ENCODE measurements around the gene SYNJ1. TPM values are rescaled to one million over a fixed set of nuclear protein-coding genes. Genes with fewer than 3 reads are reported as not detected.

The SYNJ1 gene
- total and polyA plus RNA-seq, 9 of the 15 experiments (the other 6 are each of a cell fraction or from before 2014, with no cell fraction given): 2.4 to 10.6 (median 5.6) TPM

DNA sequence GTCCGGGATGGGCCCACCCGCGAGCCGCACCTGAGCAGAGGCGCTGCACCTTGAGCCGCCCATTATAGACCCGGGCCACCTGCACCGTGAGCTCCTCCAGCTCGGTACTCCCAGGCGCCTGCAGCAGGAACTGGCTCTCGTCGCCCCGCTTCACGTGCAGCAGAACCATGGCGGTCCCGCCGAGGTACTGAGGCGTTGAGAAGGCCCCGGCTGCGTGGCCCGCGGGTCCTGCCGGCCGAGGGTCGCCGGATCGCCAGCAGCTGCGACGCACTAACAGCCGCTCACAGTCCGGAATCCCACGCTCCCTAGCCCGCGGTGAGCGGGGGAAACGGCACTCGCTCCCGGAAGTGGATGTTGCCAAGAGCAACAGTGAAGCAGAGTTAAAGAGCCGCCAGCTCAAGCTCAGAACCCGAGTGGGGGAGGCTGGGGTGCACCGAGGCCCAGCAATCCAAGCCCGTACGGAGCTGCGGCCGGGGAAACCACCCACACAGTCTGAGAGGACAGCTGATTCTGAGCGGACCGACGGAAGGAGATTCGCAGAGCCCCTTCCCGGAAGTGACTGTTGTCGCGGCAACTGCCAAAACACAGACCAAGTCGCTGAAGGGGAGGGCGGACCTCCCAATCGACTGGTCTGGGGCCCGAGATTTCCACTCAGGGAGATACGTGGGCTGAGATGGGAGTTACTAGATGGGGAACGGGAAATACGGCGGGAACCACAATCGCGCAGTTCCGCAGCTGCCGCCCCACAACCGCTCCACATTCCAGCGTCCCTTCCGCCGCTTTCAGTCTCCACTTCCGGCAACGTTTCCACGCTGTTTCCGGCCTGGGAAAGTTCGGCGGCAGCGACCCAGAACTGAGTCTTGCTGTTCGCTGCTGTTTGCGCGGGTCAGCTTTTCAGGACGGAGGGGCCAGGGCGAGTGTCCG is 115.5 kb downstream of the SYNJ1 start, which contains the start of gene CFAP298 (continued):
- TF ChIP-seq ZC3H4 (CRISPR knock-in tag; IDR thresholded peaks at IDR 0.05; ENCODE audit: borderline replicate concordance) (no peak; the same call in 1 of the 2 replicates), SRF (CRISPR knock-in tag; IDR thresholded peaks at IDR 0.05) (no peak), KLF1 (tag; IDR thresholded peaks at IDR 0.05) (peak; percentile 64; the same call in 1 of the 2 replicates)

- peak overlapping the region; percentile 98 for H3K4me2 ChIP-seq (ENCODE audit: insufficient read depth, low read length)
- FAIRE-seq (no peak), DNase-seq (ENCODE audit: extremely low read depth in 1 of 4, low spot score in 3 of 4) (peak; percentile 50 to 68 (median 58)), ATAC-seq (peak; percentile 66)
- H3K27ac ChIP-seq (ENCODE audit: extremely low read depth, low read depth, low read length): peak overlapping the region; percentile 96
- H3K9me1 ChIP-seq (ENCODE audit: control insufficient read depth, insufficient read depth, low read length): peaks cover 4% of the 10 kb centered on the region
- ChIA-PET POLR2A (interaction anchor here (0.6 to 3.2 kb wide), 4 partner anchors 10 to 91 kb away, joined by 3 to 13 read pairs (median 6); no protein-coding TSS in a partner anchor), CTCF (ENCODE audit: low intra/inter-chr PET ratio) (interaction anchor here (0.6 kb wide), 1 partner anchor 289 kb away, joined by 4 read pairs; no protein-coding TSS in a partner anchor)
- H3K4me1 ChIP-seq (replicated peaks in 1 of 2; ENCODE audit: control insufficient read depth in 2 of 2, insufficient read depth in 2 of 2, low read length in 2 of 2): peaks cover under 1 to 21% of the 10 kb centered on the region in 2 experiments; a peak in 4 of 5 replicates
- peak overlapping the region; percentile 100 for H2AFZ ChIP-seq (ENCODE audit: low read depth, low read length)
- peak overlapping the region; percentile 89 for H3K4me3 ChIP-seq
- TSS peak; percentile 66 for BruUV-seq (replicated peaks)
- peaks cover 39% of the 10 kb centered on the region for H3K36me3 ChIP-seq (ENCODE audit: control insufficient read depth, insufficient read depth, low read length)
- H3K9ac ChIP-seq (ENCODE audit: insufficient read depth in 1 of 2, low read depth in 2 of 2, low read length in 2 of 2): peak overlapping the region; percentile 93 to 96
- H3K27me3 ChIP-seq (ENCODE audit: control insufficient read depth in 2 of 2, insufficient read depth in 2 of 2, low read length in 2 of 2): no peaks in the 10 kb centered on the region
- 1% methylated on average over 28 of the region's 28 CpGs for WGBS (ENCODE audit: insufficient coverage, low coverage, missing lambda C conversion rate)
- in situ Hi-C loops (cut with MboI) (no loop called here), intact Hi-C loops (cut with micrococcal nuclease) (loop anchor here (5.0 kb wide), 2 partner anchors 161 to 219 kb away; partner anchors contain the start of genes PAXBP1 and URB1)
- no peaks in the 10 kb centered on the region for H3K9me3 ChIP-seq (replicated peaks; ENCODE audit: control insufficient read depth, insufficient read depth, low read depth, low read length)
- no peaks in the 10 kb centered on the region for H4K20me1 ChIP-seq (replicated peaks; ENCODE audit: control insufficient read depth, insufficient read depth, low read length)
- peaks cover 32% of the 10 kb centered on the region for H3K79me2 ChIP-seq (ENCODE audit: control insufficient read depth, insufficient read depth, low read length)
- TF ChIP-seq MCM7 (IDR thresholded peaks at IDR 0.05) (no peak), THAP12 (CRISPR knock-in tag; IDR thresholded peaks at IDR 0.05) (0 out of 2 replicates have a peak, but pooled peaks have one; percentile 22), FOXK2 (conservative IDR thresholded peaks at IDR 0.05 in 1 of 2, IDR thresholded peaks at IDR 0.05 in 1 of 2; ENCODE audit: low read depth in 2 of 2) (peak in 1 of 2 experiments; percentile 34; a peak in 1 of 4 replicates), PRDM10 (IDR thresholded peaks at IDR 0.05; ENCODE audit: partially characterized antibody) (peak; percentile 18), E2F3 (CRISPR knock-in tag; IDR thresholded peaks at IDR 0.05) (no peak)
- TF ChIP-seq, protein P1, sequence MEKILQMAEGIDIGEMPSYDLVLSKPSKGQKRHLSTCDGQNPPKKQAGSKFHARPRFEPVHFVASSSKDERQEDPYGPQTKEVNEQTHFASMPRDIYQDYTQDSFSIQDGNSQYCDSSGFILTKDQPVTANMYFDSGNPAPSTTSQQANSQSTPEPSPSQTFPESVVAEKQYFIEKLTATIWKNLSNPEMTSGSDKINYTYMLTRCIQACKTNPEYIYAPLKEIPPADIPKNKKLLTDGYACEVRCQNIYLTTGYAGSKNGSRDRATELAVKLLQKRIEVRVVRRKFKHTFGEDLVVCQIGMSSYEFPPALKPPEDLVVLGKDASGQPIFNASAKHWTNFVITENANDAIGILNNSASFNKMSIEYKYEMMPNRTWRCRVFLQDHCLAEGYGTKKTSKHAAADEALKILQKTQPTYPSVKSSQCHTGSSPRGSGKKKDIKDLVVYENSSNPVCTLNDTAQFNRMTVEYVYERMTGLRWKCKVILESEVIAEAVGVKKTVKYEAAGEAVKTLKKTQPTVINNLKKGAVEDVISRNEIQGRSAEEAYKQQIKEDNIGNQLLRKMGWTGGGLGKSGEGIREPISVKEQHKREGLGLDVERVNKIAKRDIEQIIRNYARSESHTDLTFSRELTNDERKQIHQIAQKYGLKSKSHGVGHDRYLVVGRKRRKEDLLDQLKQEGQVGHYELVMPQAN (IDR thresholded peaks at IDR 0.05; ENCODE audit: borderline replicate concordance): 0 out of 2 replicates have a peak, but pooled peaks have one; percentile 8
These were observed 116.3 kb downstream of the SYNJ1 start for GRCh38 chr21:32611471-32611997.

All from K562 (cell line).